GM19463 (cell line): ENCODE results near the gene VAC14.

Source experiments
- ATAC-seq: cut with Tn5 transposase; IDR thresholded peaks from one replicate; pipeline ENCODE4 v1.9.1; 2021; ENCODE audit warnings: mild to moderate bottlenecking, moderate library complexity; ENCODE audit not compliant: unreplicated experiment

VAC14 gene

GRCh38 chr16:70786020-70786755 lies 14.8 kb downstream of the VAC14 start:
- no peak for ATAC-seq

- ATAC-seq, result no peak
These were observed 16.0 kb downstream of the VAC14 start for GRCh38 chr16:70784692-70785555.

- ATAC-seq, result no peak
These were observed 18.7 kb downstream of the VAC14 start for GRCh38 chr16:70782237-70782636.

DNA sequence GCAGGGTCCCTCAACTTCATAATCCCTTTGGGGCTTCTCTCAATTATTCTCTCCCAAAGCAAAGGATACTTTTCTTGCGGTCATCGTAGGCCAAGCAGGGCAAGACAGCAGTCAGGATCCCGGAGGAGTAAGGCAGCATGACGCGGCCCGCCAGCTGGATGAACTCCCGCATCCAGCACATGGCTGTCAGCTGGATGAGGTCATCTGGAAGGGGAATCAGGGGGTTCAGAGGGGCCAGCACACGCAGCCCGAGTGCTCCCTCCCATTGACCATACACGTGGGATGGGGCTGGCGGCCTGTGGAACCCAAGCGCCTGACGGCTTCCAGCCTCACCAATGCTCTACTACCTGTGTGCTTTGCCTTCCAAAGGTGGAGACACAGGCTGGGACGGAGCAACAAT lies 19.2 kb downstream of the VAC14 start:
- no peak for ATAC-seq

GRCh38 chr16:70780546-70780945 lies 20.4 kb downstream of the VAC14 start:
- no peak for ATAC-seq

DNA sequence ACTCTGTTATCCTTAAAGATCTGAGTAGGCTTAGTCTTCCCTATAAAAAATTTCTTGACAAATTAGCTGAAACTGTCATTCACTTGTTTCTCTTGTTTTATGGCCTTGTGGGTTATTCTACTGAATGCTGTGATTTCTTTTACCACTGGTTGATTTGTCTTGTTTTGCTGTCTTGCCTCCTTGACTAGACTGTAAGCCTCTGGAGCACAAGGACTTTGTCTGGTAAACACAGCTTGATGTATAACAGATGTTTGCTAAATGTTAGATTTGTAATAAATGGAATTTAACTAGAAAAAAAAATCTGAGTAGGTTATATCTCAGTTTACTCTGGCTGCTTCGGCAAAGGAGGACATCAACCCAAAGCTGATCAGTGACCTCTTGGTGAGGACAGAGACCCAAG lies 21.6 kb downstream of the VAC14 start:
- no peak for ATAC-seq

GRCh38 chr16:70778901-70779309 lies 22.1 kb downstream of the VAC14 start:
- ATAC-seq, result no peak

GRCh38 chr16:70777973-70778406 lies 23.0 kb downstream of the VAC14 start:
- ATAC-seq, result no peak

DNA sequence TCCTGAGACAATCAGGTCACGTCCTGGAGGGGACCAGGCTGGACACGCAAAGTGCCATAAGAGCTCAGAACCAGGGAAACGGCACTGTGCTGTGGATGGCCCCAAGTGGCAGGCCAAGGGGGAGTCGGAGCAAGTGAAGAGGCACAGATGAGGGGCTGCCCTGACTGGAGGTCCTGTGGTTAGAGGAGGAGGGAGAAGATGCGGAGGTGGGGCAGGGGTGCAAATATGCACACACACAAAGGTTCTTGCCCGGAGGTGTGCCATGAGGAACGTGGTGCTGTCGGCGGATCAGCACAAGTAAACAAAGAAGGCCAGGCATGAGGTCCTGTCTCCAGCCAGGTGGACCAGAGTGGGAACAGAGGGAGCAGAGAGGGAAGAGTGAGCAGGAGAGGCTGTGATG lies 23.5 kb downstream of the VAC14 start:
- ATAC-seq, result no peak

GRCh38 chr16:70775399-70775798 lies 25.6 kb downstream of the VAC14 start:
- ATAC-seq, result no peak

- no peak for ATAC-seq
These were observed 26.7 kb downstream of the VAC14 start for GRCh38 chr16:70774261-70774660.

DNA sequence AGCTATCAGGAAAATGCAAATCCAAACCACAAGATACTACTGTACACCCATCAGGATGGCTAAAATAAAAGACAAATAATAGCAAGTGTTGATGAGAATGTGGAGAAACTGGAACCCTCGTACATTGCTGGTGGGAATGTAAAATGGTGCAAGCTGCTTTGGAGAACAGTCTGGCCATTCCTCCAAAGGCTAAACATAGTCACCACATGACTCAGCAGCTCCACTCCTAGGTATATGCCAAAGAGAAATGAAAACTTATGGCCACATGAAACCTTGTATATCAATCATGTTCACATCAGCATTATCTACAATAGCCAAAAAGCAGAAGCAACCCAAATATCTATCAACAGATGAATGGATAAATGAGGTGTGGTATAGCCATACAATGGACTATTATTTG lies 28.5 kb downstream of the VAC14 start:
- ATAC-seq, result no peak

GRCh38 chr16:70770626-70771552 lies 30.1 kb downstream of the VAC14 start:
- ATAC-seq, result no peak

- ATAC-seq, result no peak
These were observed 30.7 kb downstream of the VAC14 start for GRCh38 chr16:70770291-70770625.

GRCh38 chr16:70769761-70770160 lies 31.2 kb downstream of the VAC14 start:
- ATAC-seq, result no peak

GRCh38 chr16:70769131-70769530 lies 31.8 kb downstream of the VAC14 start:
- ATAC-seq, result no peak

GRCh38 chr16:70768203-70768580 lies 32.8 kb downstream of the VAC14 start:
- ATAC-seq, result no peak

DNA sequence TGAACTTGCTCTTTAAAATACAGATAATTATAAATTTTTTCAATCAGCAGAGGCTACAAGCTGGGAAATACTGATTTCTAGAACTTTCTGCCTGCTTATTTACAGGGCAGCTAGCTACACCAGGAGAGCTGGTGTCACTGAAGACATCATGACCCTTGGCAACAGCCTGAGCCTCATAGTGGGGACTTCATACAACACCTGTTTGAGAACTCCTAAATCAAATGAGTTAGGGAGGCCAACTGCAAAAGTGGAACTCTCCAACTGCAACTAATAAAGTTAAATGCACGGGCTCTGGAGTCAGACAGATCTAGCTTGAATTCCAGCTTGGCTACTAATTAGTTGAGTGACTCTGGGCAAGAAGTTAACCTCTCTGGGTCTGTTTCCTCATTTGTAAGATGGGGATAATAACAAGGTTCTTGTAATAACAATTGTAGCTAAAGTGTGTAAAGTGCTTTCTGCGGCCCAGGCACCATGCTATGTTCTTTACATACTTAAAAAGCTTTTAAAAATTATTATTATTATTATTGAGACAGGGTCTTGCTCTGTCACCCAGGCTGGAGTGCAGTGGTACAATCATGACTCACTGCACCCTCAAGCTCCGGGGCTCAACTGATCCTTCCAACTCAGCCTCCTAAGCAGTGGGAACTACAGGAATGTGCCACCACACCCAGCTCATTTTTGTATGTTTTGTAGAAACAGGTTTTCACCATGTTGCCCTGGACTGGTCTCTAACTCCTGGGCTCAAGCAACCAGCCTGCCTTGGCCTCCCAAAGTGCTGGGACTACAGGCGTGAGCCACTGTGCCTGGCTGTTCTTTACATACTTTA lies 33.4 kb downstream of the VAC14 start:
- no peak for ATAC-seq

DNA sequence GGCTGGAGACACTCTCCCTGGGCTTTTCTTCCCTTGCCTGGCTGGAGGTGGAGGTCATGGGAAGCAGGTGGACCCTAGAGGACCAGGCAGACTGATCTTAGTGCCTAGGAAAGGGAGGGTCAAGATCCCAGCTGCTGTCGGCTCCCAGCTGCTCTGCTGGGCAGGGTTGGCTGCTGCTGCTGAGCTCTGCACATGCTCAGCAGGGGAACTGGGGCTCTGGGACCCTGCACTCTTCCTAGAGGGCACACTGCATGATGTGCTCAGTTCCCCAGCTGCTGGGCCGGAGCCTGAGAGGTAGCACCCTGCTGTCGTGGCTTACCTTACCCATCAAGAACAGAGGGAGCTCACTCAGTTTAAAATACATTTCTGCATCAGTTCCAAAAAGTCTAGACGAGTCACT lies 34.3 kb downstream of the VAC14 start:
- no peak for ATAC-seq

- ATAC-seq, result no peak
These were observed 34.8 kb downstream of the VAC14 start for GRCh38 chr16:70766176-70766575.
